HepG2 (cell line): ENCODE measurements around the gene STAC.

Experiments
- DNMT1 ChIP-seq: sonication (generic); formaldehyde crosslinking; IDR thresholded peaks from 2 replicates; pipeline ENCODE4 v1.5.1; 2020; ENCODE audit warnings: mild to moderate bottlenecking, missing genetic modification reagents
- GMEB2 ChIP-seq: IDR thresholded peaks from 2 replicates; pipeline ENCODE4 v1.6.1; 2016; ENCODE audit warnings: missing biosample characterization, missing genetic modification reagents, low read depth
- KDM5B ChIP-seq: sonication (generic); formaldehyde crosslinking; IDR thresholded peaks from 2 replicates; pipeline ENCODE4 v1.4.0; 2020; ENCODE audit warnings: missing genetic modification reagents, mild to moderate bottlenecking, borderline replicate concordance
- NFATC3 ChIP-seq: sonication (generic); formaldehyde crosslinking; IDR thresholded peaks from 2 replicates; pipeline ENCODE4 v1.5.1; 2020; ENCODE audit warnings: mild to moderate bottlenecking, missing genetic modification reagents
- ZBED4 ChIP-seq: sonication (generic); formaldehyde crosslinking; IDR thresholded peaks from 2 replicates; pipeline ENCODE4 v1.4.0; 2020; ENCODE audit warnings: missing genetic modification reagents, borderline replicate concordance

- TF ChIP-seq NFATC3 (no peak), DNMT1 (CRISPR knock-in tag) (no peak), GMEB2 (CRISPR knock-in tag) (no peak), ZBED4 (CRISPR knock-in tag) (no peak), KDM5B (no peak)
Measured at GRCh38 chr3:36543276-36543997, 163.1 kb downstream of the STAC start.
